OCI-M2 (cell line): ENCODE results near the gene NDNF.

Experiments used
- DNase-seq: peaks from one replicate; lab custom pipeline; 2025; ENCODE audit not compliant: unreplicated experiment; lab: John Stamatoyannopoulos, UW

Gene NDNF

GRCh38 chr4:121071640-121072223 is 603 bp downstream of the NDNF start:
- DNase-seq = no peak

GRCh38 chr4:121070696-121071639 is 1.4 kb downstream of the NDNF start:
- DNase-seq = no peak

- no peak for DNase-seq
Observed at GRCh38 chr4:121070274-121070673, 2.1 kb downstream of the NDNF start.

GRCh38 chr4:121069430-121069829 is 2.9 kb downstream of the NDNF start:
- DNase-seq = no peak

GRCh38 chr4:121064482-121064881 is 7.9 kb downstream of the NDNF start:
- DNase-seq = no peak

GRCh38 chr4:121062521-121062920 is 9.8 kb downstream of the NDNF start:
- no peak for DNase-seq

GRCh38 chr4:121061861-121062260 is 10.5 kb downstream of the NDNF start:
- no peak for DNase-seq

GRCh38 chr4:121061215-121061614 is 11.1 kb downstream of the NDNF start:
- no peak for DNase-seq

- DNase-seq = no peak
Observed at GRCh38 chr4:121057466-121057922, 14.8 kb downstream of the NDNF start.

GRCh38 chr4:121056066-121056465 is 16.3 kb downstream of the NDNF start:
- DNase-seq = no peak

GRCh38 chr4:121054373-121054772 is 18.0 kb downstream of the NDNF start:
- no peak for DNase-seq

- DNase-seq = no peak
Observed at GRCh38 chr4:121053601-121054143, 18.7 kb downstream of the NDNF start.

- no peak for DNase-seq
Observed at GRCh38 chr4:121050300-121050699, 22.0 kb downstream of the NDNF start.

- no peak for DNase-seq
Observed at GRCh38 chr4:121049072-121049599, 23.2 kb downstream of the NDNF start.

GRCh38 chr4:121048165-121048564 is 24.2 kb downstream of the NDNF start:
- no peak for DNase-seq

GRCh38 chr4:121041307-121042090 is 30.8 kb downstream of the NDNF start:
- no peak for DNase-seq

- DNase-seq = no peak
Observed at GRCh38 chr4:121034017-121034416, 38.3 kb downstream of the NDNF start.

- no peak for DNase-seq
Observed at GRCh38 chr4:121030711-121031110, 41.6 kb downstream of the NDNF start.

- no peak for DNase-seq
Observed at GRCh38 chr4:121030131-121030530, 42.2 kb downstream of the NDNF start.

- DNase-seq = no peak
Observed at GRCh38 chr4:121026034-121026433, 46.3 kb downstream of the NDNF start.

- DNase-seq = no peak
Observed at GRCh38 chr4:121025540-121025939, 46.8 kb downstream of the NDNF start.
